UCSD-AML1 (cell line): ENCODE measurements around the gene KIF4B.

Experiments
- DNase-seq: peaks from one replicate; lab custom pipeline; 2025; ENCODE audit not compliant: unreplicated experiment; lab: John Stamatoyannopoulos, UW

The KIF4B gene

GRCh38 chr5:155053501-155053900 lies 39.9 kb downstream of the KIF4B start:
- DNase-seq = no peak

- no peak for DNase-seq
These were observed 43.2 kb downstream of the KIF4B start for GRCh38 chr5:155056644-155057269.

GRCh38 chr5:155057626-155058025 lies 44.1 kb downstream of the KIF4B start:
- no peak for DNase-seq

GRCh38 chr5:155064580-155064979 lies 51.0 kb downstream of the KIF4B start:
- DNase-seq = no peak

GRCh38 chr5:155066886-155067595 lies 53.5 kb downstream of the KIF4B start:
- DNase-seq = no peak
